NB4 (cell line): Measurements from ENCODE around the gene PMS2.

Source experiments
- DNase-seq: peaks from one replicate; pipeline ENCODE4 v3.0.0; 2010; ENCODE audit warnings: low read depth
- H3K4me3 ChIP-seq: one replicate; pipeline ENCODE4 v1.5.1; 2011; ENCODE audit warnings: mild to moderate bottlenecking, low read depth, low read length, moderate library complexity
- MYC ChIP-seq: IDR thresholded peaks from 2 replicates; pipeline ENCODE4 v1.6.1; 2011; ENCODE audit warnings: low read depth, low read length
- POLR2A ChIP-seq: IDR thresholded peaks from 2 replicates; pipeline ENCODE4 v1.6.1; 2011; ENCODE audit warnings: mild to moderate bottlenecking; ENCODE audit not compliant: insufficient read length; ENCODE audit errors: extremely low read depth
- TF ChIP-seq, protein P1 (sequence below): IDR thresholded peaks from 2 replicates; pipeline ENCODE4 v1.6.1; 2011; ENCODE audit warnings: low read depth, low read length
- TF ChIP-seq, protein P2 (sequence below): IDR thresholded peaks from one replicate; pipeline ENCODE4 v1.5.1; 2012; ENCODE audit warnings: low read depth, low read length

Gene PMS2

DNA sequence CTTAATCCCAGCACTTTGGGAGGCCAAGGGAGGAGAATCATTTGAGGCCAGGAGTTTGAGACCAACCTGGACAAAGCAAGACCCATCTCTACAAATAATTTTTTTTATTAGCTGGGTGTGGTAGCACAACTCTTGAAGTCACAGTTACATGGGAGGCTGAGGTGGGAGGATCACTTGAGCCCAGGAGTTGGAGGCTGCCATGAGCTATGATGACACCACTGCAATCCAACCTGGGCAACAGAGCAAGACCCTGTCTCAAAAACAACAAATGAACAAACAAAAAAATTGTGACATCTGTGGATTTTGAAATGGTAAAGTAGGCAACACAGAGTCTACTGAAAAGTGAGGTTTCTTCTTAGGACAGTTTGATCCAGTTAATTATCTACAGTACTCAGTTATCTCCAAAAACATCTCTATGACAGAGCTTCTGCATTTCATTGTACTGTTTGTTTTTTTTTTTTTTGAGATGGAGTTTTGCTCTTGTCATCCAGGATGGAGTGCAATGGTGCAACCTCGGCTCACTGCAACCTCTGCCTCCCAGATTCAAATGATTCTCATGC, 19.0 kb upstream of the PMS2 start:
- H3K4me3 ChIP-seq = no peak overlapping the region
- no peak for DNase-seq
- TF ChIP-seq, protein P1, sequence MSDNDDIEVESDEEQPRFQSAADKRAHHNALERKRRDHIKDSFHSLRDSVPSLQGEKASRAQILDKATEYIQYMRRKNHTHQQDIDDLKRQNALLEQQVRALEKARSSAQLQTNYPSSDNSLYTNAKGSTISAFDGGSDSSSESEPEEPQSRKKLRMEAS = no peak
- TF ChIP-seq MYC (no peak), POLR2A (no peak)
- TF ChIP-seq, protein P2, sequence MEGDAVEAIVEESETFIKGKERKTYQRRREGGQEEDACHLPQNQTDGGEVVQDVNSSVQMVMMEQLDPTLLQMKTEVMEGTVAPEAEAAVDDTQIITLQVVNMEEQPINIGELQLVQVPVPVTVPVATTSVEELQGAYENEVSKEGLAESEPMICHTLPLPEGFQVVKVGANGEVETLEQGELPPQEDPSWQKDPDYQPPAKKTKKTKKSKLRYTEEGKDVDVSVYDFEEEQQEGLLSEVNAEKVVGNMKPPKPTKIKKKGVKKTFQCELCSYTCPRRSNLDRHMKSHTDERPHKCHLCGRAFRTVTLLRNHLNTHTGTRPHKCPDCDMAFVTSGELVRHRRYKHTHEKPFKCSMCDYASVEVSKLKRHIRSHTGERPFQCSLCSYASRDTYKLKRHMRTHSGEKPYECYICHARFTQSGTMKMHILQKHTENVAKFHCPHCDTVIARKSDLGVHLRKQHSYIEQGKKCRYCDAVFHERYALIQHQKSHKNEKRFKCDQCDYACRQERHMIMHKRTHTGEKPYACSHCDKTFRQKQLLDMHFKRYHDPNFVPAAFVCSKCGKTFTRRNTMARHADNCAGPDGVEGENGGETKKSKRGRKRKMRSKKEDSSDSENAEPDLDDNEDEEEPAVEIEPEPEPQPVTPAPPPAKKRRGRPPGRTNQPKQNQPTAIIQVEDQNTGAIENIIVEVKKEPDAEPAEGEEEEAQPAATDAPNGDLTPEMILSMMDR = no peak

DNA sequence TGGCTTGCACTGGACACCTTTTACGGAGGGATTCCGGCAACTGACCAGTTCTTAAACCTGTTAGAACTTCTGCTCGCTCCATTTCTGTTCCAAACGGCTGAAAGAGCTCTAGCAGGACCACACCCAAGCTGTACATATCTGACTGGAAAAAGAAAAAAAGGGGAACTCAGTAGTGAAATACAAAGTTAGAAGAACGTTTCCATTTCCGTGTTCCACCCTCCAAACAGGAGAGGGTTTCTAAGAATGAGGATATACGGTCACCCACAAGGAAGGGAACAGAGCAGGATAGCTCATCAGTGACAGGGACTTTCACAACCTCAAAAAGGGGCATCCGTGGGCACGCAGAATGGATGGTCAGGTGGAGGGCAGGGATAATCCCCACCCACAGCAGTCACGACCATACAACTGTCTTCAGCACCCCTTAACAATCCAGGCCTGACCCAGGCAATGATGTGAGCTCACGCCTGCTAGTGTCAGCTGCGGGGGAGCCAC, 18.0 kb upstream of the PMS2 start:
- no peak for DNase-seq
- no peak for TF ChIP-seq POLR2A
- TF ChIP-seq, protein P1 = no peak
- TF ChIP-seq, protein P2 = no peak
- TF ChIP-seq MYC = no peak
- H3K4me3 ChIP-seq = no peak overlapping the region

DNA sequence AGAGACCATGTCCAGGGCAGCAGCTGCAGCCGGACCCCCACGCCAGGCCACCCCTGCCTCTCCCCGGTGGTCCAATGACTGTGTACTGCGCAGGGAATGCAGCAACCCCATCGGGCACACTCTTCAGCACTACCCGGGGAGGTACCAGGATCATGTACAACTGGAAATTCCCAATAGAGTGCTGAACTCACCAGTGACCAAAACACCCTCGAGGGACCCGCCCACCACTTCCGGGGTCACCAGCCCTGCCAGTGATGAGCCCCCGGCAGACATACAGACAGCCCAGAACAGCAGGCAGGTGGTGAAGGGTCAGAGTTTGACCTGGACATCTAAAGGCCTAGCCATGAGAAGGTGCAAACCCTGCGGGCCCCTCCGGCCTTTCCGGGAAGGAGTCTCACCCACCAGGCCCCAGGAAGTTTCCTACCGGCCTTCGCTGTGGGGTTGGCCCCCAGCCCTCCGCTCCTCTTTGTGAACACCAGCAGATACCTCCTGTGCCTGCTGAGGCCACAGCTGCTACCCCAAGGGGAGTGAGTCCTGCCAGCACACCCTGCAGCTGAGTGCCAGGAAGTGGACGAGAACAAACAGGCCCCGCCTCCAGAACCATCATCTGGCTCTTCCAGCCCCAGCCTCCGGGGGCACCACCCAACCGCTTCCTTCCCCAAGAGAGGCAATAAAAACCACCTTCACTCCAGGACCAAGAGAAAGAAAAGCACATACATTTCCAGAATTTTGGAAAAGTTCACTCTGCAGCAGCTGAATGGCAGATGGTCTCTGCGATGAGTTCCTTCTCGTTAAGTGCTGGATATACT, 17.4 kb upstream of the PMS2 start:
- TF ChIP-seq, protein P2 = peak; percentile 54
- TF ChIP-seq, protein P1 = no peak
- H3K4me3 ChIP-seq = no peak overlapping the region
- DNase-seq = peak; percentile 76

DNA sequence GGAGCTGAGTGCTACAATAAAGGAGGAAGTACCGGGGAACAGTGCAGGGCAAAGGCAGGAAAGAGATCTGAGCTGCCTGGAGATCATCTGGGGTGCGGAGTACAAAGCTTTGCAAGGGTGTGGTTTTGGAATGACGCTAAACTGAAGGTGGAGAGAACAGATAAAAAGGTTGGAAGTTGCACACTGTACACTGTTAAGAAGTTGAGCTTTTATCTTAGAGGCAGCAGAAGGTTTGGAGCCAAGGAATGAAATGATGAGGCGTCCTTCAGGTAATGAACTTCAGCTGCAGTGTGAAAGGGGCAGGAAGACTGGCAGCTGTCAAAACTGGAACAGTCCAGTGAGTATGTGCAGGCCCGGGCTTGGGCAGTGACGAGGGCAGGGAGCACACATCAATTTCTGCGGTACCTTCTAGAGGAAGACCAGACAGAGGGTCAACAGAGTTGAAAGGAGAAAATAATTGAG, 15.2 kb upstream of the PMS2 start:
- DNase-seq = no peak
- no peak for TF ChIP-seq POLR2A
- TF ChIP-seq, protein P1 = no peak
- TF ChIP-seq MYC = no peak
- TF ChIP-seq, protein P2 = no peak
- no peak overlapping the region for H3K4me3 ChIP-seq

DNA sequence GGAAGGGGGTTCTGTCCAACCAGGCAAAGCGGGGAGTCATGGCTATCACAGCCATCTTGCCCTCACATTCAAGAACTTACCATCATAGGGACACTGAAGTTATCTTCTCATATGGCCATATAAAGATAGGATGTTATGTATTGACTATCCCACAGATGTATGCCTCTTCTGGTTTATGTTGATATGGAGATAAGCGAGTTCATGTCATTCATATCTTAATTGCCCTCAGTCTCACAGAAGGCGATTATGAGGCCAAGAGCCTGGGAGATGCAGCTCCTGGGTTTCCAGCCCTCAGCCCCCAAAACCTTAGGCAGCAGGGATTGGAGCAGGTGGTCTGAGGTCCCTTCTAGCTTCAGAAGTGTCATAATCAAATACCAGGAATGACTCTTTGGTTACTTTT, 13.9 kb upstream of the PMS2 start:
- no peak for DNase-seq
- TF ChIP-seq, protein P1 = no peak
- no peak for TF ChIP-seq POLR2A
- TF ChIP-seq, protein P2 = no peak
- H3K4me3 ChIP-seq = no peak overlapping the region
